CD4-positive, alpha-beta T cell treated with Interleukin-2 at 100 ng/mL for 4 hours (primary cell): ENCODE data around the gene ADORA1.

Source experiments
- DNase-seq: peaks from one replicate; pipeline ENCODE4 v3.0.0-alpha.2; 2020; ENCODE audit warnings: low spot score

The ADORA1 gene

GRCh38 chr1:203127666-203128430, at the start of gene ADORA1:
TSS of gene ADORA1 (plus strand) at chr1:203127726. CDS start at chr1:203128842, 1,116 bp downstream.
- DNase-seq = no peak

GRCh38 chr1:203077956-203078355, 49.6 kb upstream of the ADORA1 start:
- no peak for DNase-seq

GRCh38 chr1:203078478-203078877, 49.0 kb upstream of the ADORA1 start:
- DNase-seq = no peak

- no peak for DNase-seq
Observed at GRCh38 chr1:203080456-203080855, 47.1 kb upstream of the ADORA1 start.

- no peak for DNase-seq
Observed at GRCh38 chr1:203081465-203082230, 45.9 kb upstream of the ADORA1 start.

- no peak for DNase-seq
Observed at GRCh38 chr1:203082231-203082505, 45.4 kb upstream of the ADORA1 start.

GRCh38 chr1:203082571-203083462, 44.7 kb upstream of the ADORA1 start:
- no peak for DNase-seq

GRCh38 chr1:203083463-203083921, 44.0 kb upstream of the ADORA1 start:
- DNase-seq = no peak

GRCh38 chr1:203084588-203085527, 42.7 kb upstream of the ADORA1 start:
- no peak for DNase-seq

- no peak for DNase-seq
Observed at GRCh38 chr1:203085528-203086406, 41.8 kb upstream of the ADORA1 start, which contains the start of gene MYOG. TSS of gene MYOG (minus strand) at chr1:203086012. CDS start at chr1:203085961, 51 bp downstream.

- no peak for DNase-seq
Observed at GRCh38 chr1:203086992-203087763, 40.3 kb upstream of the ADORA1 start.

- DNase-seq = no peak
Observed at GRCh38 chr1:203088441-203088840, 39.1 kb upstream of the ADORA1 start.

GRCh38 chr1:203089001-203089650, 38.4 kb upstream of the ADORA1 start:
- no peak for DNase-seq

GRCh38 chr1:203089651-203090045, 37.9 kb upstream of the ADORA1 start:
- DNase-seq = no peak

- DNase-seq = no peak
Observed at GRCh38 chr1:203090421-203091198, 36.9 kb upstream of the ADORA1 start.

GRCh38 chr1:203091199-203091477, 36.4 kb upstream of the ADORA1 start:
- no peak for DNase-seq

- no peak for DNase-seq
Observed at GRCh38 chr1:203091761-203092330, 35.7 kb upstream of the ADORA1 start.
